ENCODE measurements around the gene LGALS1.

DNA sequence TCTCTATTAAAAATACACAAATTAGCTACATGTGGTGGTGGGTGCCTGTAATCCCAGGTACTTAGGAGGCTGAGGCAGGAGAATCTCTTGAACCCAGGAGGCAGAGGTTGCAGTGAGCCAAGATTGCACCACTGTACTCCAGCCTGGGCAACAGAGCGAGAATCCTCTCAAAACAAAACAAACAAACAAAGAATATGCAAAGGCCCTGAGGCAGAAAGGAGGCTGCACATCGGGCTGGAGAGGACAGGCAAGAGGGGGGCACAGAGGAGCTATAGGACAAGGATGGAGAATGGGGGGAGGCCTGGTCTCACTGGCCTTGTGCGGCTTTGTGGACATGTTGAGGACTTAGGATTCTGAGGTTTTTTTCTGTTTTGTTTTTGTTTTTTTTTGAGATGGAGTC lies 29.8 kb downstream of the LGALS1 start:
- TF ChIP-seq GATA3 (IDR thresholded peaks at IDR 0.05; ENCODE audit: low read depth, low read length), result no peak
- TF ChIP-seq GATA2 (IDR thresholded peaks at IDR 0.05; ENCODE audit: low read depth, low read length), result no peak
